Limb (tissue), 2 donors: ENCODE measurements around the gene ISY1.
"Not testable (repeated sequence)": the region's sequence is repeated elsewhere in the genome, so short reads cannot be mapped to it uniquely, and the experiment has no call there.

Source experiments
- DNase-seq, 2 donors: peaks; one replicate each; pipeline ENCODE4 v3.0.0-alpha.2; 2016; ENCODE audit errors: extremely low spot score in 2 of 2

ISY1 gene

DNA sequence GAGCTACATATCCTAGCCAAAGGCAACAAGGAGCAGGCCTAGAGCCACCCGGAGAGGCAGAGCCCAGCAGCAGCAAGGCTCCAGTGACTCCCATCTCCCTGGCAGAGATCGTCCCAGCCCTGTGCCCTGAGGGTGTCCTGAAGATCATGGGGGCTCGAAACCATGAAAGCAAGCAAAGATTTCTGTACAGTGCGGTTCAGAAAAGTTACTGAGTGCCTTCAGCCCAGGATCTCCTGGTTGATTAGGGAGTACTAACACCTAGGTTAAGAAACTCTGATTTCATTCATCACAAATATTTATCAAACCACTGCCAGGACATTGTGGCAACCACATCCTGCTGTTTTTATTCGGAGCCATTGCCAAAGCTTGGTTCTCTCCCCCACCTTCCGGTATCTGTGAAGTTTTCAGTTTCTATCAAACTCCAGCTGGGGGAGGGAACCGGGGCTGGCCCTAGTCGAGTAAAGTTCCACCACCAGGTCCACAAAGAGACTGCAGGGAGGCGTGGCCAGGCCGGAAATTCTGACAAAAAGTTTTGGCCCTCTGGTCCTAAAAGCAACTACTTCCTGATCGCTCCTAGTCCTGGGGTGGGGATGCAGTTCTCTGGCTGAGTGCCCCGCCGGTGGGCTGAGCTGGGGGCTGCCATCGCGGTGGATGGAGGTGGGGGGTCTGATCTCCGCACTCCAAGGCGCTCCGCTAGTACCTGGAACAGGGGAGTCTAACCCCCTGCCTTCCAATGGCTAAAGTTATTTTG is 40.4 kb downstream of the ISY1 start:
- DNase-seq, result peak; percentile 80

DNA sequence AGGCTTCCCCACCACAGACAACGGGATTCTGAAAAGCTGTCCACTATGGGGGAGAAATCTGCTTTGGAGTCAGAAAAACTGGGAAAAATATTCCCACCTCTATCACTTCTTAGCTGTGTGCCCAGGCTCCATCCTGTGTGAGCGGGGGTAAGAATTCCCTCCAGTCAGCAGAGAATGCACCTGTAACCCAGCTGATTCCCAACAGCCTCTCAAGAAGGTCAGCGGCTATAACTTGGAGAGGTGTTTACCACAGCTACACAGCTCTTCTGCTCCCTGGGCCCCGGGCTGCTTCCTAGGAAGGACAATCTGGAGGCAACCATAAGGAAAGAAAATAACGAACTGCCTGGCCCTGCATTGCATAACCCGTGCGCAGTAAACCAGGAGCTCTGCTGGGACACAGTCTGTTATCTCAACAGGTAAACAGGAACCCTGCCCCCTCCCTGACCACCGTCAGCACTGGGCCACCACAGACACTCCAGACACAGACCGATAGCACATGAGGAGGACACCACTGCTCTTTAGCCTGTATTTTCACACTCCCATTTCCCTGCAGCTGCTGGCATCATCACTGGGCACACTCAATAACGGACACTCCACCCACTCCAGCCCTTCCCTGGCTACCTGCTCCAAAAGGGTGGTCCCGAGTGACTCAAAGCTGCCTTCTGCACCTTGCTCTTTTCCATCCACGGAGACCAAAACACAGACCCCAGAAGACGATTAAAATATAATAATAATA is 41.3 kb downstream of the ISY1 start:
- no peak for DNase-seq

DNA sequence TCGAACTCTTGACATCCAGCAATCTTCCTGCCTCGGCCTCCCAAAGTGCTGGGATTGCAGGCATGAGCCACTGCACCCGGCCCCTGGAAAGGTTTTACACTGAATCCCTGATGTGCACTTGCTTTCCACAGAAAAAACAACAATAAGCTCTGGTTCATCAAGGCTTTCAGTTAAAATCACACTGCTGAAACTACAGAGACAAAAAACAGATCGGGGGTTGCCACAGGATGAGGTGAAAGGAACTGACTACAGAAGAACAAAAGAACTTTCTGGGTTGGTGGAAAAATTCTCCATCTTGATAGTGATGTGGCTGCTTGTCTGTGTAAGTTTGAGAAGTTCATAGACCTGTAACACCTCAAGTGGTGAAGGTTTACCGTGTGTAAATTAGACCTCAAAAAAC is 42.1 kb downstream of the ISY1 start:
- no peak for DNase-seq

- no peak for DNase-seq
Measured at GRCh38 chr3:129117134-129117533, 43.7 kb downstream of the ISY1 start.

DNA sequence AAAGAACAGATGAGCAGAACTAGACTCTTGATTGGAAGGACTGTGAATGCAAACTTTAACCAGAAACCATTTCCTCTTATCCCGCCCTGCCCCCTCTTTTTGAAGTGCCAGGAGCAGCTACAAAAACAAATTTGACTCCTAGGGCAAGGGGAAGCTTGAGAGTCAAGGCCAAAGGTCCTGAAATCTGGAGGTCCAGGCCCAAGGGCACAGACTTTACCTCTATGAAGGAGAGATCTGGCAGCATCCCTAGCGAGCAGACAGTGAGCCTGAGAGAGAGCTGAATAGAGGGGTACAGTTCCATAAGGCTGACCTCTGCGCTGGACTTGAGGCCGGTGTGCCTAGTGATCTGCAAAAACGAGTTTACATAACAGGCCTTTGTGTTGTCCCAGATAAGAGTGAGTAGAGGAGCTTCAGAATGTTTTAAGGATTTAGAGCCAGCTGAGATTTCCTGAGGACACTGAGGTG is 44.3 kb downstream of the ISY1 start:
- DNase-seq, result no peak

GRCh38 chr3:129114455-129114854 is 46.4 kb downstream of the ISY1 start:
- no peak for DNase-seq

GRCh38 chr3:129112308-129113052 is 48.4 kb downstream of the ISY1 start:
- no peak for DNase-seq

- DNase-seq, result not testable (repeated sequence)
Measured at GRCh38 chr3:129111076-129111780, 49.6 kb downstream of the ISY1 start.

- DNase-seq, result no peak
Measured at GRCh38 chr3:129107793-129108192, 53.1 kb downstream of the ISY1 start.

DNA sequence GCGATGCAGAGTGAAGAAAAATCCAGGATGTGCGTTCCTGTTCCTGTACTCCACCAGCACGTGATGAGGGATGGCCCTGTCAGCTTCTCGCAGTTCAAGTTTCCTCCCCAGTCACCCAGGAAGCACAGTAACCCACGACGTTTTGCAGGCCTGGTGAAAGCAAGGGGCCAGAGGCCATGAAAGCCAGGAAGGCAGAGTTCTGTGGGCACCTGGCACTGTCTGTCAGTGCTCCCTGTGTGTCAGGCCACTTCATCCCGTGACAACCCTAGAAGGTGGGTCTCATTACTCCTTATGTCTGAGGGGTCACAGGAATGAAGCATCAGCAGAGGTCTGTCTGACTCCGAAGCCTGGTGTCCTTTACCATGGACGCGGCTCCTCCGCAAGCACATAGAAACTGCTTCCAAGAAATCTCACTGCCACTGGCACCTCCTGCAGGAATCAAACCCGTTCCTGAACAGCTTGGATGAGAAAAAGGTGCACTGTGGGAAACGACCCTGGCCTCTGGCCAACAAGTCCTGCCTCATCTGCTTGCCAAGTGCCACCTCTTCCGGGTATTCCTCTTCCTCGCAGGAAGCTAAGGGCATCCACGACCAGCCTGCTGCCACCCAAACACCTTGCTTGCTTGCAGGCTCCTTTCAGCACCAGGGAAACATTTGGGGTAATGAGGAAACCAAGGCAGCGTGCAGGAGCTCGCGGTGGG is 53.8 kb downstream of the ISY1 start:
- DNase-seq, result no peak

DNA sequence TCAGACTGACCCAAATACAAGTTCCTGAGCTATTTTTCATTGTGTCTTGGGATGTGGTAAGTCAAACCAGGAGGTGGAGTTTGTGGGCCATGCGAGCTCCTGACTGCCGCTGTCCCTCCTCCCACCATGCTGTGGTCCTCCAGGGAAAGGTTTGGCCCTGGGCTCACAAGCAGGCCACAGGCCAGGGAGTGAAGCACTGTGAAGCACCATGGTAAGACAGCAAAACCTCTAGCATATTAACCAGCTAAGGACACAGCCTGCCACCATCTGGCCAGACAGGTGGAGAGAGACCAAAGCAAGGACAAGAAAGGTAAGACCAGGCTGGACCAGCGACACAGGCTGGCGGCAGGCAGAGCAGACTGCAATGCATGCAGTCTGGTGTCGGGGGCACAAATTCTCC is 54.5 kb downstream of the ISY1 start:
- DNase-seq, result no peak

DNA sequence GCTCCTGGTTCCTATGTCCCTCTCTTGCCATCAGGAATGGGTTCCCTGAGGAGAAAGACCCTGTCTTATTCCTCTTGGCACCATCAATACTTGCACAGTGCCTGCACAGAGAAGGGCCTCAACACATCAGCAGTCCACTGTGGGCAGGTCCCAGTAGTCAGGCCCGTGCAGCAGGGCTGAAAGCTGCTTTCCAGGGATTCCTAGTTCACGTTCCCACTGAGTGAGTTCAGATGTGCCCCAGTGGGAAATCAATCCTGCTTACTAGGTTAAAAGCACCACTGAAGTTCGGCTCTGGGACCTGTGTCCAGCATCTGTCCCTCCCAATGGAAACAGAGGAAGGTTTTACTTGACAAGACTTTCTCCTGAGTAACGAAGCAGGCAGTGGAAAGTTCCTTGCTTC is 55.0 kb downstream of the ISY1 start:
- no peak for DNase-seq

GRCh38 chr3:129104498-129105079 is 56.3 kb downstream of the ISY1 start:
- DNase-seq, result no peak

GRCh38 chr3:129104051-129104450 is 56.8 kb downstream of the ISY1 start:
- no peak for DNase-seq

GRCh38 chr3:129103296-129103695 is 57.6 kb downstream of the ISY1 start:
- DNase-seq, result no peak

- no peak for DNase-seq
Measured at GRCh38 chr3:129101370-129102138, 59.3 kb downstream of the ISY1 start.

- DNase-seq, result no peak
Measured at GRCh38 chr3:129100274-129100673, 60.6 kb downstream of the ISY1 start.

- DNase-seq, result no peak
Measured at GRCh38 chr3:129095285-129095684, 65.6 kb downstream of the ISY1 start.

DNA sequence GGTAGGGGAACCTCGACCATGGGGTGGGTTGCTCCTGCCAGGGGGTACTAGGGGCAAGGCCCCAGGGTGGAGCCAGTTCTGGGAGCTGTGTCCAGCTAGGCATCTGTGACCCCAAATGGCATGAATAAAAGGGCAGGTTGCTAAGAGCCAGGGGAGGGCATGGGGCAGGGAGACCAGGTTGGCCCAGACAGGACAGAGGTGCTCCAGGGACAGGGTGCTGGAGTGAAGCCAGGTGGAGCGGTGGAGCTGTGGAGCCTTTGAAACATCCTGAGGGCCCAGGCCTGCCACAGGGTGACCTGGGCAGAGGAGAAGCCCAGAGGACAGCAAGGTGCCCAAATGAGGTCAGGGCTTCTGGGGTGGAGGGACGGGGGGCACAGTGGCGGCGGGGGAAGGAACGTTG is 72.6 kb downstream of the ISY1 start:
- not testable (repeated sequence) for DNase-seq

- DNase-seq, result peak in 1 of 2 donors; percentile 43
Measured at GRCh38 chr3:129087904-129088303, 73.0 kb downstream of the ISY1 start.
